AG20443 (cell line): ENCODE results near the gene PHF1.
"Not testable (repeated sequence)": the region's sequence is repeated elsewhere in the genome, so short reads cannot be mapped to it uniquely, and the experiment has no call there.

ENCODE experiments used
- DNase-seq: peaks from one replicate; pipeline ENCODE4 v3.0.0; 2012; ENCODE audit warnings: low spot score, mixed read lengths

The PHF1 gene

GRCh38 chr6:33410711-33411631 lies at the start of gene PHF1:
Gene PHF1, plus strand, starts transcription at chr6:33411014. Its CDS starts 1,250 bp downstream, at chr6:33412264.
- DNase-seq, result peak; percentile 92

DNA sequence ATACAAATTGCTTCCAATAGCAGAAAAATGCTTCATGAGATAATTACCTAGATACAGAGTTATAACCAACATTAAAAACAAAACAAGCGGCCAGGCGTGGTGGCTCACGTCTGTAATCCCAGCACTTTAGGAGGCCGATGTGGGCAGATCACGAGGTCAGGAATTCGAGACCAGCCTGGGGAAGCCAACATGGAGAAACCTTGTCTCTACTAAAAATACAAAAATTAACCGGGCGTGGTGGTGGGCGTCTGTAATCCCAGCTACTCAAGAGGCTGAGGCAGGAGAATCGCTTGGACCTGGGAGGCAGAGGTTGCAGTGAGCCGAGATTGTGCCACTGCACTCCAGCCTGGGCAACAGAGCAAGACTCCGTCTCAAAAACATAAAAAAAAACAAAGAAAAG lies 47.3 kb upstream of the PHF1 start:
- DNase-seq, result not testable (repeated sequence)

GRCh38 chr6:33364475-33365205 lies 46.2 kb upstream of the PHF1 start:
- DNase-seq, result not testable (repeated sequence)

GRCh38 chr6:33365206-33365971 lies 45.4 kb upstream of the PHF1 start:
- not testable (repeated sequence) for DNase-seq

DNA sequence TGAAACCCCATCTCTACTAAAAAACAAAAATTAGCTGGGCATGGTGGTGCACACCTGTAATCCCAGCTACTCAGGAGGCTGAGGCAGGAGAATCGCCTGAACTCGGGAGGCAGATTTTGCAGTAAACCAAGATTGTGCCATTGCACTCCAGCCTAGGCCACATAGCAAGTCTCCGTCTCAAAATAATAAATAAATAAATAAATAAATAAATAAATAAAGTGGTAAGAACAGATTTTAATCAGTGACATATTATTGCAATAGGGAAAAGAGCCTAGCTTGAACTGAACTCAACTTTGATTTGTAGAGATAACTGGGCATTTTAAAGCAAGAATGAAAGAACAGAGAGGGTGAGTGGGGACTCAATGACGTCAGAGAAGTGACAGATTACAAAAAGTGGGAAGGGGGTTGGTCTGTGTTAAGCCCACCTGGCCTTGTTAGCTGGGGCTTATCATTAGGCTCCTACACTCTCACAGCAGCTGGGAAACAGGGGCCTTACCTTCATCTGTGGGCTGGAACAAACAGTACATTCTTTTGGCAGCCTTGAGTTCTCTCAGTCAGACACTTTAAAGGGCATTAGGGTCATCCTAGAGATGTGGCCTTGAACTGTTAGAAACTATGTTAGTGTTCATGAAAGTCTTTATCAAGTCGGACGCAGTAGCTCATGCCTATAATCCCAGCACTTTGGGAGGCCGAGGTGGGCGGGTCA lies 43.7 kb upstream of the PHF1 start:
- DNase-seq, result no peak

DNA sequence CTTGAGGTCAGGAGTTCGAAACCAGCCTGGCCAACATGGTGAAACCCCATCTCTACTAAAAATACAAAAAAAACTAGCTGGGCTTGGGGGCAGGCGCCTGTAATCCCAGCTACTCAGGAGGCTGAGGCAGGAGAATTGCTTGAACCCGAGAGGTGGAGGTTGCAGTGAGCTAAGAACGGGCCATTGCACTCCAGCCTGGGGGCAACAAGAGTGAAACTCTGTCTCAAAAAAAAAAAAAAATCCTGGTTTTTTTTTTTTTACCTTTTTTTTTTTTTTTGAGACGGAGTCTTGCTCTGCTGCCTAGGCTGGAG lies 43.1 kb upstream of the PHF1 start:
- DNase-seq, result not testable (repeated sequence)

GRCh38 chr6:33371901-33372300 lies 38.9 kb upstream of the PHF1 start:
- DNase-seq, result not testable (repeated sequence)

DNA sequence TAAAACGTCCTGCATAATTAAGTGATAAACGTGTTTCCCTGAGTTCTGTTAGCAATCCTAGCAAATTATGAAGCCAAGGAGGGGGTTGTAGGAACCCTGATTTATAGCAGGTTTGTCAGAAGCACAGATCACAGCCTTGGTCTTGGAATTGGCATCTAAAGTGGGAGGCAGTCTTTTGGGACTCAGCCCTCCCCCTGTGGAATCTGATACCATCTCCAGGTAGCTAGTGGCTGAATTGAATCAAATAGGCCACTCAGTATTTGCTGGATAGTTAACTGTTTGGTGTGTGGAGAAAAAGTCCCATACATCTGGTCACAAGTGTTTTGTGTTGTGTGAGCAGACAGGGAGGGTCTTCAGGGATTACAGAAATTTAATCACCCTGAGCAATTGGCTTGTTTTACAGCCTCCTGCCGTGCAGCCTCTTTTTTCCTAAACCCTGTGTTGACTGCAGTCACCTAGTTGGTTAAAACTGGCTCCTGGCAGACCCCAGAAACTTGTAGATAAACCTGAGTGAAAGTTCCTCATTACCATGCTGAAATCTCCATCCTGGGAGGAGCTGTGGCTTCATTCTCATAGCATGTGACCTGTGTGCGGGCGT lies 38.2 kb upstream of the PHF1 start:
- no peak for DNase-seq

DNA sequence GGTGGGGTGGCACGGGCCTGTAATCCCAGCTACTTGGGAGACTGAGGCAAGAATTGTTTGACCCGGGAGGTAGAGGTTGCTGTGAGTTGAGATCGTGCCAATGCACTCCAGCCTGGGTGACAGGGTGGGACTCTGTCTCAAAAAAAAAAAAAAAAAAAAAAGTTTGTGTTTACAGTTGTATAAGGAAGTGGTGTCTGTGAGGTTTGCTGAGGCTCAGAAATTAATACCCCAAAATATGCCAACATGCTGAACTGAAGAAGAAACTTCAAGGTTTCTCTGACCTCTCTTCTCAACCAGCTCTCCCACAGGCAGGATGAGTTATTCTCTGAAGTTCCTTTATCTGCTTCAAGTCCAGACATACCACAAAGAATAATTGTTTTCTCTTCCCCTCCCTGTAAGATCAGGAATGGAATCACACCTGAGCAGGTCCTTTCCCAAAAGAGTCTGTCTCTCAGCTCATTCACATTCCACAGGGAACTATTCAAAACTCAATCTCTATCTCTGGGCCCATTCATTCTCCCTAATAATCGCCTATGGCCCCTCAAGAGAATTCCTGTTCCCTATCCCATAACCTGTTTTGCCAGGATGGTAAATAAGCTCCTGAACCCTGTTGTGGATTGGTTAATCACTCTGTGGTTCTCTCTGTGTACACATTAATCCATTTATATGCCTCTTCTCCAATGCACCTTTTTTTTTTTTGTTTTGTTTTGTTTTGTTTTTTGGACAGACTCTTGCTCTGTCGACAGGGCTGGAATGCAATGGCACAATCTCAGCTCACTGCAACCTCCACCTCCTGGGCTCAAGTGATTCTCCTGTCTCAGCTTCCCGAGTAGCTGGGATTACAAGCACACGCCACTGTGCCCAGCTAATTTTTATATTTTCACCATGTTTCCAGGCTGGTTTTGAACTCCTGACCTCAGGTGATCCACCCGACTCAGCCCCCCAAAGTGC lies 36.6 kb upstream of the PHF1 start:
- DNase-seq, result no peak

DNA sequence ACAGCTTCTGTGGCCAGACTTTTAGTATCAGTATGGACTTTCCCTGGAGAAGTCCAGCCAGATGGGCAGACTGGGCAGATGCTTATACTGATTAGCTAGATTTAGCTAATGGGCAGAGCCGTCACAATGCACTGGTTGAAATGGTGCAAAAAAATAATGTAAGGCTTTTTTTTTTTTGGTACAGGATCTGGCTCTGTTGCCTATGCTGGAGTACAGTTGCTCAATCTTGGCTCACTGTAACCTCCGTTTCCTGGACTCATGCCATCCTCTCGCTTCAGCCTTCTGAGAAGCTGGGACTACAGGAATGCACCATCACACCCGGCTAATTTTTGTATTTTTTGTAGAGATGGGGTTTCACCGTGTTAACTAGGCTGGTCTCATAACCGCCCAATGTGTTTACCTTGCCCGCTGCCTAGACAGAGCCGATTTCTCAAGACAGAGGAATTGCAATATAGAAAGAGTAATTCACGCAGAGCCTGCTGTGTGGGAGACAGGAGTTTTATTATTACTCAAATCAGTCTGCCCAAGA lies 35.6 kb upstream of the PHF1 start:
- DNase-seq, result peak; percentile 43

DNA sequence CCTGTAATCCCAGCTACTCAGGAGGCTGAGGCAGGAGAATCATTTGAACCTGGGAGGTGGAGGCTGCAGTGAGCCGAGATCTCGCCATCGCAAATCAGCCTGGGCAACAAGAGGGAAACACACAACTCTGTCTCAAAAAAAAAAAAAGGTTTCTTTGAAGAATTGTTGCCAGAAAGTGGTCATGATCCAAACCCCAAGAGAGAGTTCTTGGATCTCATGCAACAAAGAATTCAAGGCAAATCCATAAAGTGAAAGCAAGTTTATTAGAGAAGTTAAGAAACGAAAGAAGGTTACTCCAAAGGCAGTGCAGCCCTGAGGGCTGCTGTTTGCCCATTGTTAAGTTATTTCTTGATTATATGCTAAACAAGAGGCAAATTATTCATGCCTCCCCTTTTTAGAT lies 33.6 kb upstream of the PHF1 start:
- no peak for DNase-seq

GRCh38 chr6:33379184-33379583 lies 31.6 kb upstream of the PHF1 start:
- not testable (repeated sequence) for DNase-seq

- no peak for DNase-seq
Observed at GRCh38 chr6:33380272-33380981, 30.4 kb upstream of the PHF1 start.

- DNase-seq, result no peak
Observed at GRCh38 chr6:33383427-33384185, 27.2 kb upstream of the PHF1 start.

- peak; percentile 77 for DNase-seq
Observed at GRCh38 chr6:33384581-33385020, 26.2 kb upstream of the PHF1 start.

DNA sequence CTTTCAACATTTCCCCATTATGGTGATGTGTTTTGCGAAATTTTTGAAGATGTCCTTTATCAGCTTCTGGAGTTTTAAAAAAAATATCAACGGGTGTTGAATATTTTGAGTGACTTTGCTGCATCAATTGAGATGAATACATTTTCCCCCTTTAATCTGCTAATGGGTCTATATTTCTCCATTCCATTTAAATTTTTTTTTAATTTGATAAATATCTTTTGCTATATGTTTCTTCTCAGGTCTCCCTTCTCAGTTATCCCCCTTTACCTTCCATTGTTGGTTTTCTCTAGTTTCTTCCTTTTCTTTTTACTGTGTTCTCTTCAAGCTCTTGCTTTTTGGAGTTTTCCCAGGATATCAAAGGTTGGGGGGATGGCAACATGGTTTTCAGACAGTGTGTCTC lies 20.6 kb upstream of the PHF1 start:
- DNase-seq, result no peak

DNA sequence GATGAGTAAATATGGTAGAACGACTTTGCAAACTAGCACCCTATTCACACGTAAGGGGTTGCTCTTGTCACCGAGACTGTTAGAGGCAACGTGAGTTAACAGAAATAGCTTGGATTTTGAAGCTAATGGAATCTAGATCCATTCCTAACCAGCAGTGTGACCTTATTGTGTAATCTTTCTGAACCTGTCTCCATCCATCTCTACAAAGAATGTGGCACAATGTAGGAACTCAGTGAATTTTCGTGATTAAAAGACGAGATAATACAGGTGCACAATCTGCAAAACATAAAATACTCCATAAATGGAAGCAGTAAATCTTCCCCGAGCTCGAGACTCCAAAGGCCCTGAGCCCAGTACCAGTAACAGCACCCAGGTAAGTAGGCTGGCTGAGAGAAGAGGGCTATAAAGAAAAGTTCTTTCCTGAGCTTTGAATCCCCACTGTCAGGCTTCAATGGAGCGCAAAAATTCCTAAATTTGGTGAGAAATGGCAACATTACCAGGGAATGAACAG lies 20.0 kb upstream of the PHF1 start:
- no peak for DNase-seq

DNA sequence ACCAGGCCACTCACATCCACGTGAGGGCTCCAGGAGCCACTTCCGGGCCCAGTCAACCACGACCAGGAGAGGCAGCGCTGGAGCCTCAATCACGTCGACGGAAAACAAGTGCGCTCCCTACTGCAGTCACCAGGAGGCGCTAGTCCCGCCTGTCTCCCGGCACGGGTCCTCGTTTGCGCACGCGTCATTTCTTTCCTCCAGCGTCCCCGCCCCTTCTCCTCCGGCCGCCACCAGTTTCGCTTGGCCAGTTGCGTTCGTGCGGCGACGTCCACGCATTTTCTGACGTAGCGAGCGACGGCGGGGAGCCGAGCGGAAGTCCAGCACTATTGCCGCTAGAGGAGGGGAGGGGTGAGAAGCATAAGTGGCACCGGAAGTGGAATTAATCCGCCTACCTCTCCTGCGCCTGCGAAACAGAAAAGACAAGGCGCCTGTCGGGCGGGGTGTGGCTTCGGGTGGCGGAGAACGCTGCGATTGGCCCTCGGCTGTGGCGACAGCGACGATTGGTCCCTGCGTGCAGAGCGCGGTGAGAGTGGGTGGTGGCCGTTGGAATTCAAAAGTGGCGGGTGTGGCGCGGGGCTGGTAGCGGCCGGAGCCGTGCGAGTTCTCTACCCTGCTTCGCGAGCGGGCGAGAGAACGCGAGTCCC lies 19.4 kb upstream of the PHF1 start, which contains the start of gene KIFC1:
Gene KIFC1 (plus strand): TSS at position 546 of the 644 bp plus-strand sequence. CDS start 163 bp downstream, outside the sequence.
- peak; percentile 97 for DNase-seq
